Natural killer cell treated with Interleukin-12 subunit alpha and Interleukin-12 subunit beta and Interleukin-15 and Interleukin-18, amount 100 ng/mL, for 72 hours (primary cell): ENCODE results near the gene TCEA3. TPM values are rescaled to one million over a fixed set of nuclear protein-coding genes. Genes with fewer than 3 reads are reported as not detected.

ENCODE experiments used
- ATAC-seq, 2 donors: fragments of 150-1000 bp; cut with Tn5 transposase in 1 of 2; sonication (Bioruptor Pico), chemical (Tn5 transposase) in 1 of 2; 2 replicates each; pipeline ENCODE4 v1.10.0; 2021
- DNase-seq: peaks from one replicate; pipeline ENCODE4 v3.0.0; 2022; ENCODE audit warnings: low spot score
- H3K27ac Mint-ChIP-seq, 2 donors: 1 replicate in 1 of 2; 2 replicates in 1 of 2; pipeline ENCODE4 v1.8.0; 2022; ENCODE audit warnings: mixed read lengths in 2 of 2, mild to moderate bottlenecking in 1 of 2, moderate library complexity in 1 of 2
- H3K27me3 Mint-ChIP-seq, 2 donors: 1 replicate in 1 of 2; 2 replicates in 1 of 2; pipeline ENCODE4 v1.8.0; 2022; ENCODE audit warnings: mixed read lengths in 2 of 2
- H3K36me3 Mint-ChIP-seq: one replicate; pipeline ENCODE4 v1.8.0; 2022; ENCODE audit warnings: mixed read lengths
- H3K4me1 Mint-ChIP-seq, 2 donors: 1 replicate in 1 of 2; 2 replicates in 1 of 2; pipeline ENCODE4 v1.8.0; 2022; ENCODE audit warnings: low read depth in 2 of 2, mixed read lengths in 2 of 2, mild to moderate bottlenecking in 1 of 2
- H3K4me3 Mint-ChIP-seq: one replicate; pipeline ENCODE4 v1.8.0; 2022; ENCODE audit warnings: mixed read lengths
- H3K9me3 Mint-ChIP-seq: 2 replicates; pipeline ENCODE4 v1.8.0; 2022; ENCODE audit warnings: mixed read lengths
- total RNA-seq, 2 donors: library from RNA; stranded (reverse); gene quantifications; one replicate each; pipeline ENCODE4 v1.2.3, GENCODE V29; 2022

The TCEA3 gene
- under 1 TPM in 1 of 2 donors, not detected in 1; 0.31 TPM for total RNA-seq

GRCh38 chr1:23424293-23425192, at the start of gene TCEA3:
Gene TCEA3, minus strand, starts transcription at chr1:23424748. Its CDS starts 115 bp downstream, at chr1:23424633.
- Mint-ChIP-seq H3K9me3 (no peaks in the 10 kb centered on the region), H3K4me1 (peaks cover 15 to 16% of the 10 kb centered on the region in 2 donors), H3K36me3 (no peaks in the 10 kb centered on the region), H3K27ac (no peak within 1 kb of the TSS), H3K27me3 (peaks cover 22 to 28% of the 10 kb centered on the region in 2 donors), H3K4me3 (peak within 1 kb of the TSS; percentile 56)
- DNase-seq: no peak
- peak in 1 of 2 donors; percentile 5 for ATAC-seq

DNA sequence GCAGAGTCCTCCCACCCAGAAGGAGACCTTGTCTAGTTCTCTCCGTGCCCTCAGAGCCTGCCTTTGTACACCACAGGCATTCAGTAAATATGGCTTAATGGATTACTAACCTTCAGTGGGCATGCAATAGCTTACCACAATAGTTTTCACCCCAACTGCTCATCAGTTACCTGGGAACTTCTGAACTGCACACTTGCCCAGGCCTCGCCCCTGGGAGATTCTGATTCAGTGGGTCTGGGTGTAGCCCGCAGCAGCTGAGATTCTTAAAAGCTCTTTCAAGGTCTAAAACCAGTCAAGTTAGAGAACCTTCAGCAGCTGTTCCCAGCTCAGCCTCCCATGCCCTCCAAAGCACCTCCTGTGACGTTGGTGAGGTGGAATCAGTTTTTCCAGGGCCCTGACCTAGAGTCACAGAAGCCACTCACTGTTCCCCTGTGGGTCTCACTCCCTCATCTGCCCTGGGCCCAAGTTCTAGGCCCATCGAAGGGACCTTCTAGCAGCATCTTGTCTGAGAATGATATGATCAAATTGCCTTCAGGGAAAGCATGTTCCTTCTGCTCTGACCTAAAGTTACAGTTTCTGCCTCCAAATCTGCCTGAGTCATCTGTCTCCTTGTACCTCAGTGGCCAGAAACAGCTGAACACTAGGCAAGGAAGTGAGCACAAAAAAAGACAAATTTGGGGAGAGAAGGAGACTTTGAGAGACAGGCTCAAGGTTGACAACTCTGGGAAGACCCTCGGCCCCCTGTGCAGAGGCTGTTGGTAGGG, 48.7 kb upstream of the TCEA3 start:
- no peaks in the 10 kb centered on the region for H3K36me3 Mint-ChIP-seq
- ATAC-seq (no peak), DNase-seq (no peak)
- H3K4me3 Mint-ChIP-seq: no peak overlapping the region
- no peaks in the 10 kb centered on the region for H3K4me1 Mint-ChIP-seq
- no peak overlapping the region for H3K27ac Mint-ChIP-seq
- H3K9me3 Mint-ChIP-seq: no peaks in the 10 kb centered on the region
- H3K27me3 Mint-ChIP-seq: peaks cover 4 to 10% of the 10 kb centered on the region in 2 donors

GRCh38 chr1:23472351-23473036, 47.9 kb upstream of the TCEA3 start:
- no peaks in the 10 kb centered on the region for H3K36me3 Mint-ChIP-seq
- no peaks in the 10 kb centered on the region for H3K9me3 Mint-ChIP-seq
- no peak overlapping the region for H3K4me3 Mint-ChIP-seq
- peaks cover 4 to 10% of the 10 kb centered on the region in 2 donors for H3K27me3 Mint-ChIP-seq
- ATAC-seq (no peak), DNase-seq (no peak)
- no peaks in the 10 kb centered on the region for H3K4me1 Mint-ChIP-seq
- no peak overlapping the region for H3K27ac Mint-ChIP-seq

DNA sequence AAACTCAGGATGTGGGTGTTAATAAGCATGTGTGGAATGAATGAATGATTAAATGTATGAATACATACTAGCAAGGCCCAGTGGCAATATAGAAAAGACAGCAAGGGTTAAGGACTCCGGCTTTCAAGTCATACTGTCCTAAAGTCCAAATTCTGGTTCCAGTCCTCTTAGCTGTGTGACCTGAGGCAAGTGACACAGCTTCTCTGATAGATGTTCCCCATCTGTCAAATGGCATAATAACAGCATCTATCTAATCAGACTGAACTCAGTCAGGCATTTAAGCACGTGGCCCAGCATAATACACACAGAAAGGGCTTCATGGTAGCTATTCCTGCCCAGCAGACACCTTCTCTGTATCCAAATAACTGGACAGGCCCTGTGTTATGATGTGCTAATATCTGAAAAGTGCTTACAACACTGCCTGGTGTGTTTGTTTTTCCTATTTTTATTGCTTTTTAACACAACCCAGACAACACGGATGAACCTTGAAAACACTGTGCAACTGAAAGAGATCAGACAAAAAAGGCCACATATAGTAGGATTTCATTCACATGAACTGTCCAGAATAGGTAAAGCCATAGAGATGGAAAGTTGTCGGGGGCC, 47.0 kb upstream of the TCEA3 start:
- H3K36me3 Mint-ChIP-seq: no peaks in the 10 kb centered on the region
- H3K9me3 Mint-ChIP-seq: no peaks in the 10 kb centered on the region
- H3K27me3 Mint-ChIP-seq: peaks cover 3 to 7% of the 10 kb centered on the region in 2 donors
- no peaks in the 10 kb centered on the region for H3K4me1 Mint-ChIP-seq
- DNase-seq: no peak
- H3K4me3 Mint-ChIP-seq: no peak overlapping the region
- no peak for ATAC-seq
- no peak overlapping the region for H3K27ac Mint-ChIP-seq

- Mint-ChIP-seq H3K4me3 (no peak overlapping the region), H3K36me3 (no peaks in the 10 kb centered on the region), H3K27ac (no peak overlapping the region), H3K27me3 (no peaks in the 10 kb centered on the region), H3K9me3 (no peaks in the 10 kb centered on the region), H3K4me1 (no peaks in the 10 kb centered on the region)
- DNase-seq (no peak), ATAC-seq (peak in 1 of 2 donors; percentile 55)
Measured at GRCh38 chr1:23470282-23471070, 45.9 kb upstream of the TCEA3 start.

DNA sequence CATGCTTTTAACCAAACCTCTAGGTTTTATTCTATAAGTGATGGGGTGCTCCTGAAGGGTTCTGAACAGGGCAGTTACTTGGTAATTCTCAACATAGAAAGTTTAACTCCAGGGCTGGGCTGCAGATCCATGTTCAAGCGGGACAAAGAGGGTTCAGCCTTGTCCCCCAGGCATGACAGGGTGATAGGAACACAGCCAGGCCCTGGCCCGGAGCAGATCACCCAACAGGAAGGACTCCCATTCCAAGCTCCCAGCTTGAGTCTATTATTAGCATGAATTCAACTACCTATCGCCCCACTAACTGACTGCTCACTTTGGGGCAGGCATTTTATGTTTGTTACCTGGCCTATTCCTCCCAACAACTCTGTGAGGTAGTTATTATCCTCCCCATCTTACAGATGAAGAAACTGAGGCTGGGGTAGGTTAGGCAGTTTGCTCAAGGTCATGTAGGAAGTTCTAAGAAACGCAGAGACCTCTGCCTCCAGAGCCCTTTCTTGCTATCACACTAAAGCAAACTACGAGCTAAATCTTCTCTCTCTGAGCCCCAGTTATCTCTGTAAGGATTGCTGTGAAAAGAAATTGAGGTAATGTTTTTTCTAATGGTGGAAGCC, 44.9 kb upstream of the TCEA3 start:
- no peak for DNase-seq
- H3K4me3 Mint-ChIP-seq: no peak overlapping the region
- no peak overlapping the region for H3K27ac Mint-ChIP-seq
- ATAC-seq: peak in 1 of 2 donors; percentile 25
- no peaks in the 10 kb centered on the region for H3K4me1 Mint-ChIP-seq
- H3K27me3 Mint-ChIP-seq: no peaks in the 10 kb centered on the region
- no peaks in the 10 kb centered on the region for H3K36me3 Mint-ChIP-seq
- H3K9me3 Mint-ChIP-seq: no peaks in the 10 kb centered on the region

- Mint-ChIP-seq H3K27ac (no peak overlapping the region), H3K27me3 (peaks cover 5 to 7% of the 10 kb centered on the region in 2 donors), H3K36me3 (no peaks in the 10 kb centered on the region), H3K9me3 (no peaks in the 10 kb centered on the region), H3K4me3 (no peak overlapping the region), H3K4me1 (no peaks in the 10 kb centered on the region)
- ATAC-seq (no peak), DNase-seq (no peak)
Measured at GRCh38 chr1:23466423-23466989, 42.0 kb upstream of the TCEA3 start.

- Mint-ChIP-seq H3K27ac (no peak overlapping the region), H3K4me3 (no peak overlapping the region), H3K4me1 (no peaks in the 10 kb centered on the region), H3K36me3 (no peaks in the 10 kb centered on the region), H3K9me3 (no peaks in the 10 kb centered on the region), H3K27me3 (peaks cover 14 to 23% of the 10 kb centered on the region in 2 donors)
- DNase-seq: no peak
- ATAC-seq: no peak
Measured at GRCh38 chr1:23463286-23463685, 38.7 kb upstream of the TCEA3 start.

GRCh38 chr1:23462766-23463165, 38.2 kb upstream of the TCEA3 start:
- H3K27ac Mint-ChIP-seq: no peak overlapping the region
- no peaks in the 10 kb centered on the region for H3K36me3 Mint-ChIP-seq
- no peak overlapping the region for H3K4me3 Mint-ChIP-seq
- DNase-seq: no peak
- H3K4me1 Mint-ChIP-seq: no peaks in the 10 kb centered on the region
- H3K9me3 Mint-ChIP-seq: no peaks in the 10 kb centered on the region
- ATAC-seq: no peak
- peaks cover 14 to 28% of the 10 kb centered on the region in 2 donors for H3K27me3 Mint-ChIP-seq

DNA sequence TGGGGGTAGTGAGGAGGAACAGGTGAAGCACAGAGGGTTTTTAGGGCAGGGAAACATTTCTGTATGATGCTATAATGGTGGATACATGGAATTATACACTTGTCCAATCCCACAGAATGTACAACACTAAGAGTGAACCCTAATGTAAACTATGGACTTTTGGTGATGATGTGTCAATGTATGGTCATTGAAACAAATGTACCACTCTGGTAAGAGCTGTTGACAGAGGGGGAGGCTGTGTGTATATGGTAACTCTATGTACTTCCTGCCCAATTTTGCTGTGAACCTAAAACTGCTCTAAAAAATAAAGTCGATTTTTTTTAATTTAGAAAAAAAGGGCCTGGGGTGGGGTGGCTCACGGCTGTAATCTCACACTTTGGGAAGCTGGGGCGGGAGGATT, 36.5 kb upstream of the TCEA3 start:
- Mint-ChIP-seq H3K4me1 (peaks cover 0 to 5% of the 10 kb centered on the region in 2 donors), H3K9me3 (no peaks in the 10 kb centered on the region), H3K27ac (no peak overlapping the region), H3K36me3 (no peaks in the 10 kb centered on the region), H3K4me3 (no peak overlapping the region), H3K27me3 (peaks cover 19 to 40% of the 10 kb centered on the region in 2 donors)
- DNase-seq (no peak), ATAC-seq (no peak)

DNA sequence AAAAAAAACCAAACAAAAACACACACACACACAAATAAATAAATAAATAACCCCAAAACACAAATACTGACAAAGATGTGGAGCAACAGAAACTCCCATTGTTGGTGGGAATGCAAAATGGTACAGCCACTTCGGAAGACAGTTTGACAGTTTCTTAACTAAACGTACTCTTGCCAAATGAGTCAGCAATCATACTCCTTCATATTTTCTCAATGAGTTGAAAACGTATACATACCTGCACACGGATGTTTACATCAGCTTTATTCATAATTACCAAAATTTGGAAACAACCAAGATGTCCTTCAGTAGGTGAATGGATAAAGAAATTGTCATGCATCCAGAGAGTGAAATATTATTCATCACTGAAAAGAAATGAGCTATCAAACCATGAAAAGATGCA, 36.0 kb upstream of the TCEA3 start:
- H3K4me3 Mint-ChIP-seq: no peak overlapping the region
- no peaks in the 10 kb centered on the region for H3K36me3 Mint-ChIP-seq
- no peak overlapping the region for H3K27ac Mint-ChIP-seq
- no peaks in the 10 kb centered on the region for H3K9me3 Mint-ChIP-seq
- no peak for DNase-seq
- H3K27me3 Mint-ChIP-seq: peaks cover 21 to 43% of the 10 kb centered on the region in 2 donors
- no peak for ATAC-seq
- H3K4me1 Mint-ChIP-seq: peaks cover 0 to 5% of the 10 kb centered on the region in 2 donors

DNA sequence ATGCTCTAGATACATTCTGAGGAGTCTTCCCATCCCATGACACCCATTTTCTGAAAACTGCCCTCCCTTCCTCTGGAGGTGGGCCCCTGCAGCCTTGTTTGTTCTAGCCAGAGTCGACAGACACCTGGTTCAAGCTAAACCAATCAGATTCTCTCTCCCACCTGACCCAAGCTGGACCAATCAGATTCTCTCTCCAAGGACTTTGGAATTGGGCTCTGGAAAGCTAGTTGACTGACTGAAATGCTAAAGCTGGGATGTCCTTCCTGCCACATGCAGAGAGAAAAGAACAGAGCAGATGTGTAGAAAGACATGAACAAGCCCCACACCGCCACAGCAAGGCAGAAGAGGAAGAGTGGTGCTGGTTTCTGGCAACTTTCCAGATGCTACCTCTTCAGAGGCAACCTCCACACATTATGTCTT, 34.8 kb upstream of the TCEA3 start:
- Mint-ChIP-seq H3K4me1 (peaks cover 0 to 10% of the 10 kb centered on the region in 2 donors), H3K27me3 (peaks cover 25 to 50% of the 10 kb centered on the region in 2 donors), H3K36me3 (no peaks in the 10 kb centered on the region), H3K9me3 (no peaks in the 10 kb centered on the region), H3K27ac (no peak overlapping the region), H3K4me3 (no peak overlapping the region)
- DNase-seq (no peak), ATAC-seq (no peak)
